ENCODE results near the gene PLEKHA8.
"Not testable (repeated sequence)": the region's sequence is repeated elsewhere in the genome, so short reads cannot be mapped to it uniquely, and the experiment has no call there.

The PLEKHA8 gene

GRCh38 chr7:30032310-30033125 lies 4.3 kb downstream of the PLEKHA8 start:
- H3K36me3 ChIP-seq (ENCODE audit: insufficient read depth, low read length) = no peaks in the 10 kb centered on the region
- peaks cover 12% of the 10 kb centered on the region for H3K4me1 ChIP-seq (ENCODE audit: insufficient read depth, low read length)
- no peak overlapping the region for H3K9ac ChIP-seq (ENCODE audit: low read depth, low read length)
- no peaks in the 10 kb centered on the region for H3K9me3 ChIP-seq (ENCODE audit: control insufficient read depth, insufficient read depth, low read length)

- no peaks in the 10 kb centered on the region for H3K9me3 ChIP-seq (ENCODE audit: control insufficient read depth, insufficient read depth, low read length)
These were observed 6.3 kb downstream of the PLEKHA8 start for GRCh38 chr7:30034501-30034900.

DNA sequence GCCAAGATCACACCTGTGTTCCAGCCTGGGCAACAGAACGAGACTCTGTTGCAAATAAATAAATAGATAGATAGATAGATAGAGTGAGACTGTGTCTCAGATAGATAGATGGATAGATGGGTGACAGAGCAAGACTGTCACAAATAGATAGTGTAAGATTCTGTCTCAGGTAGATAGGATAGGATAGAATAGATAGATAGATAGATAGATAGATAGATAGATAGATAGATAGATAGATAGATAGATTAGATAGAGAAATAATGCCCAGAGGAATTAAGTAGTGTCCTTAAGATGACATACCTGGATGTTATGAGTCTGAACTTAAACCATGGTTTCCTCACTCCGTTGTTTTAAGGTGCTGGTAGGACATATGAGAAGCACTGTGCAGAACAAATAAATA lies 8.0 kb downstream of the PLEKHA8 start:
- Histone ChIP-seq H3K9me3 (ENCODE audit: control insufficient read depth, insufficient read depth, low read length) (no peaks in the 10 kb centered on the region), H3K4me1 (ENCODE audit: insufficient read depth, low read length) (peaks cover 5% of the 10 kb centered on the region; the same call in 1 of the 2 replicates), H3K9ac (ENCODE audit: low read depth, low read length) (no peak overlapping the region), H3K36me3 (ENCODE audit: insufficient read depth, low read length) (no peaks in the 10 kb centered on the region)

More at GRCh38 chr7:30034501-30034900, 6.3 kb downstream of the PLEKHA8 start:
- Histone ChIP-seq H3K36me3 (ENCODE audit: insufficient read depth, low read length) (no peaks in the 10 kb centered on the region), H3K4me1 (ENCODE audit: insufficient read depth, low read length) (peaks cover 12% of the 10 kb centered on the region), H3K9ac (ENCODE audit: low read depth, low read length) (no peak overlapping the region)

DNA sequence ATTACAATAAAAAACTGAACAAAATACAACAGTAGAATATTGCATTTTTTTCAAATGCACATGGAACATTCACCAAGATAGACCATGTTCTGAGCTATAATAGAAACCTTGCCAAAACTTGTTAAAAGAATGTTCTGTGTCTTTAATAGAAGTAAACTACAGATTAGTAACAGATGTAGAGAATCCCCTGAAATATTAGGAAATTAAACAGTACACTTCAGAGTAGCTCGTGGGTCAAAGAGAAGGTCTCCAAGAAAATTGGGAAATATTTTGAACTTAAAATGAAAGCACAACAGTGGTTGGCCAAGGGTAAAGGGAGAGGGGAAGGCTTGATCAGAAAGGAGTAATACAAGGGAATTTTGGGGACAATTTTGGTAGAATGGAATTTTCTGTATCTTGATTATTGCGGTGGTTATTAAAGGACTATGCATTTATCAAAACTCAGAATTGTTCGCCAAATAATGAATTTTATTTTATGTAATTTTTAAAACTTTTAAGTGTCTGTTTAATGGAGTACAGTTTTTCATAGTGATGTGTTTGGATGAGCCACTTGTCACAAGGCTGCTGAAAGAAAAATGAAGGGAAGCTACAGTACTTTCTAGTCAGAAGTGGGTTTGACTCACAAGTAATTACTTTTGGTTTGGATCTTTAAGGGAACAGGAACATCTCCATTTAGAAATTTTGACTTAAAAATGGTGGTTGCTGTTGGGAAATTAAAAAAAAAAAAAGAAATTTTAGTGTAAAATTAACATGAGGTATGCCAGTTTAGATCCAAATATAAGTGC lies 10.2 kb downstream of the PLEKHA8 start:
- Histone ChIP-seq H3K9ac (ENCODE audit: low read depth, low read length) (no peak overlapping the region), H3K9me3 (ENCODE audit: control insufficient read depth, insufficient read depth, low read length) (no peaks in the 10 kb centered on the region), H3K36me3 (ENCODE audit: insufficient read depth, low read length) (no peaks in the 10 kb centered on the region), H3K4me1 (ENCODE audit: insufficient read depth, low read length) (no peaks in the 10 kb centered on the region)

- no peak overlapping the region for H3K9ac ChIP-seq (ENCODE audit: low read depth, low read length)
- H3K4me1 ChIP-seq (ENCODE audit: insufficient read depth, low read length) = no peaks in the 10 kb centered on the region
- no peaks in the 10 kb centered on the region for H3K9me3 ChIP-seq (ENCODE audit: control insufficient read depth, insufficient read depth, low read length)
- no peaks in the 10 kb centered on the region for H3K36me3 ChIP-seq (ENCODE audit: insufficient read depth, low read length)
These were observed 12.7 kb downstream of the PLEKHA8 start for GRCh38 chr7:30040938-30041337.

DNA sequence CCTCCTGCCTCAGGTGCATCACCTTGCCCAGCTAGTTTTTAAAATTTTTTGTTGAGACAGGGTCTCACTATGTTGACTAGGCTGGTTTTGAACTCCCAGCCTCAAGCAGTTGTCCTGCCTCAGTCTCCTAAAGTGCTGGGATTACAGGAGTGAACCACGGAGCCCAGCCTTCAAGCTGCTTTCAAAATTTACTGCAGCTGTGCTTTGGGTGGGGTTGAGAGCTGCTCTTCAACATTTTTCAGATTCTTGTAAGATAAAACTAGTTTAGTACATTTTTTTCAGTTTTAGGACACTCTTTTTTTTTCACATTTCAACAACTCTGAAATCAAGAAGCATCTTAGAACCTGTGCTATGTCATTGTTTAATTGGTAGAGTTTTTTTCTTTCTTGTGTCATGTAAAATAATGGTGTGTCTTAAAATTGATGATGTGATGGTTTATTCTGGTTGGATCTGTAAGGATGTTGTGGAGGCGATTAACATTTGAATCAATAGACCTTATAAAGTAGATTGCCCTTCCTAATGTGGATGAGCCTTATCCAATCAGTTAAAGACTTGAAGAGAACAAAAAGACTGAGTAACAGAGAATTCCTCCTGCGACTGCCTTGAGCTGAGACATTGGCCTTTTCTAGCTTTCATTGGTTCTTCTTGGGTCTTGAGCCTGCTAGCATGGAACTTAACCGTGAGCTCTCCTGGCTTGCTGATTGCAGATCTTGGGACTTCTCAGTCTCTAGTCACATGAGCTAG lies 13.5 kb downstream of the PLEKHA8 start:
- Histone ChIP-seq H3K36me3 (ENCODE audit: insufficient read depth, low read length) (no peaks in the 10 kb centered on the region), H3K9me3 (ENCODE audit: control insufficient read depth, insufficient read depth, low read length) (no peaks in the 10 kb centered on the region), H3K4me1 (ENCODE audit: insufficient read depth, low read length) (no peaks in the 10 kb centered on the region), H3K9ac (ENCODE audit: low read depth, low read length) (no peak overlapping the region)

DNA sequence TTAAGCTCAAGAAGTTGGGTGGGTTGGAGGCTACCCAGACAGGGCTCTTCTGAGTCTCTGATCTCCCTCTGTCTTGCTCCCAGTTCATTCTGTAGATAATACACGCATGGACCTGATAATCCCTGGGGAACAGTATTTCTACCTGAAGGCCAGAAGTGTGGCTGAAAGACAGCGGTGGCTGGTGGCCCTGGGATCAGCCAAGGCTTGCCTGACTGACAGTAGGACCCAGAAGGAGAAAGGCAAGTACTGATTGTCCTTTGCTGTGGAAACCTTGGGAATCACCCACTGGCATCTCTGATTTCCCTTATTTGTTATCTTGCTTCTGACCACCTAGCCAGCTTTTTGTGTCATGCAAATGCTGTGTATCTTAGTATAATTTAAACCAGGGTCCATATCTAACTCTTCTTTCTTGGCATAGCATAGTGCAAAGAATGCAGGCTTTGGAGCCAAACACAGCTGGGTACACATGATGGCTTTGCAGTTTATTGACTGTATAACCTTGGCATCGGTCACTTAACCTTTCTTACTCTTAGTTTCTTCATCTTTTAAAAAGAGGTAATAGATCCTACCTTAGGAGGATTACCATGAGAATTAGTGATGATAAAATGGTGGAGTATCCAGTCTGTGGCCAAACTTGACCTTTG lies 18.0 kb downstream of the PLEKHA8 start:
- H3K9ac ChIP-seq (ENCODE audit: low read depth, low read length) = no peak overlapping the region
- no peaks in the 10 kb centered on the region for H3K36me3 ChIP-seq (ENCODE audit: insufficient read depth, low read length)
- H3K9me3 ChIP-seq (ENCODE audit: control insufficient read depth, insufficient read depth, low read length) = no peaks in the 10 kb centered on the region
- no peaks in the 10 kb centered on the region for H3K4me1 ChIP-seq (ENCODE audit: insufficient read depth, low read length)

GRCh38 chr7:30047124-30047523 lies 18.9 kb downstream of the PLEKHA8 start:
- H3K9ac ChIP-seq (ENCODE audit: low read depth, low read length) = no peak overlapping the region
- no peaks in the 10 kb centered on the region for H3K9me3 ChIP-seq (ENCODE audit: control insufficient read depth, insufficient read depth, low read length)
- H3K36me3 ChIP-seq (ENCODE audit: insufficient read depth, low read length) = no peaks in the 10 kb centered on the region
- H3K4me1 ChIP-seq (ENCODE audit: insufficient read depth, low read length) = no peaks in the 10 kb centered on the region

DNA sequence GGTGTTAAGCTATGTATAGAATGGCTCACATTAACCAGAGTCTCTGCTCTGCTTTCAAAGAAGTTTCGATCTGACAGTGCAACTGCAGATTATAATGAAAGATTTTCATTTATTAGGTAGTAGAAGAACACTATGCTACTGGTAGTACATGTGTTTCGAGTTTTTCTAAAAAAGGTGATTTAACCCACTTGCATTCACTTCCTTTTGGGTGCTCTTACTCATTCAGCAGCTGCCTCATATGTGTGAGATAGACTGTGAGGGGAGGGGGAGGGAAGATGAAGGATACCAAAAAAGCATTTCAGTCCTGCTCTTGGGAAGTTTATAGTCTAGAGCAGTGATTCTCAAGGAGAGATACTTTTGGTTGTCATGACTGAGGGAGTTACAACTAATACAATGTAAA lies 20.4 kb downstream of the PLEKHA8 start:
- Histone ChIP-seq H3K9ac (ENCODE audit: low read depth, low read length) (no peak overlapping the region), H3K4me1 (ENCODE audit: insufficient read depth, low read length) (no peaks in the 10 kb centered on the region), H3K36me3 (ENCODE audit: insufficient read depth, low read length) (peaks cover 4% of the 10 kb centered on the region; the same call in 1 of the 2 replicates), H3K9me3 (ENCODE audit: control insufficient read depth, insufficient read depth, low read length) (no peaks in the 10 kb centered on the region)

DNA sequence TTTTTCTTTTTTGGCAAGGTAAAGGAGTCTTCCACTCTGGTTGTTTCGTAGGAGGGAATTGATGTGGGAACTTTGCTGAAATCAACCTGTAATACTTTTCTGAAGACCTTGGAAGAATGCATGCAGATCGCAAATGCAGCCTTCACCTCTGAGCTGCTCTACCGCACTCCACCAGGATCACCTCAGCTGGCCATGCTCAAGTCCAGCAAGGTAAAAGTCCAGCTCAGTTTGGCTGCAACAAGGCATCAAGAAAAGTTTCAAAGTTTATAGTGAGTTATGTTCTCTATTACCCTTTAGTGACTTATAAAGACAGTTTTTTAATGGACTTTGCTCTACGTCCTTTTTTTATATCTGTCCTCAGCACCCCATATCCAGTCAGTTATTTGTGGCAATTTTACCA lies 21.0 kb downstream of the PLEKHA8 start:
- no peaks in the 10 kb centered on the region for H3K4me1 ChIP-seq (ENCODE audit: insufficient read depth, low read length)
- no peaks in the 10 kb centered on the region for H3K9me3 ChIP-seq (ENCODE audit: control insufficient read depth, insufficient read depth, low read length)
- H3K36me3 ChIP-seq (ENCODE audit: insufficient read depth, low read length) = peaks cover 4% of the 10 kb centered on the region; the same call in 1 of the 2 replicates
- H3K9ac ChIP-seq (ENCODE audit: low read depth, low read length) = no peak overlapping the region

- Histone ChIP-seq H3K9me3 (ENCODE audit: control insufficient read depth, insufficient read depth, low read length) (peaks cover under 1% of the 10 kb centered on the region; the same call in 1 of the 2 replicates), H3K4me1 (ENCODE audit: insufficient read depth, low read length) (no peaks in the 10 kb centered on the region), H3K36me3 (ENCODE audit: insufficient read depth, low read length) (peaks cover 10% of the 10 kb centered on the region; the same call in 1 of the 2 replicates), H3K9ac (ENCODE audit: low read depth, low read length) (no peak overlapping the region)
These were observed 24.9 kb downstream of the PLEKHA8 start for GRCh38 chr7:30053068-30053467.

DNA sequence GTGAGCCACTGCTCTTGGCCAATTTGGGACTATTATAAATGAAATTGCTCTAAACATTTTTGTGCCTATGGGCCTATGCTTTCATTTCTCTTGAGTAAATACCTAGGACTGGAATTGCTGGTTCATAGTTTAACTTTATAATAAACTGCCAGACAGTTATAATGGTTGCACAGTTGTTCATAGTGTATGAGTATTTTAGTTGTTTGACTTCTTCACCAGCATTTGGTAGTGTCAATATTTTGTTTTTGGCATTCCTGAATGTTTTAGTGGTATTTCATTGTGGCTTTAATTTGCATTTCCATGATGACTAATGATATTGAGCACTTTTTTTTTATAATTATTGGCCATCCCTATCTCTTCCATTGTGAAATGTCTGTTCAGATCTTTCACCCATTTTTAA lies 29.5 kb downstream of the PLEKHA8 start:
- H3K4me1 ChIP-seq (ENCODE audit: insufficient read depth, low read length) = no peaks in the 10 kb centered on the region
- H3K9ac ChIP-seq (ENCODE audit: low read depth, low read length) = no peak overlapping the region
- peaks cover 16% of the 10 kb centered on the region for H3K36me3 ChIP-seq (ENCODE audit: insufficient read depth, low read length)
- H3K9me3 ChIP-seq (ENCODE audit: control insufficient read depth, insufficient read depth, low read length) = peaks cover 4% of the 10 kb centered on the region; the same call in 1 of the 2 replicates

- H3K9ac ChIP-seq (ENCODE audit: low read depth, low read length); H3K4me1 ChIP-seq (ENCODE audit: insufficient read depth, low read length); H3K9me3 ChIP-seq (ENCODE audit: control insufficient read depth, insufficient read depth, low read length): not testable (repeated sequence)
- H3K36me3 ChIP-seq (ENCODE audit: insufficient read depth, low read length) = peaks cover 20% of the 10 kb centered on the region
These were observed 33.6 kb downstream of the PLEKHA8 start for GRCh38 chr7:30061786-30062185.

DNA sequence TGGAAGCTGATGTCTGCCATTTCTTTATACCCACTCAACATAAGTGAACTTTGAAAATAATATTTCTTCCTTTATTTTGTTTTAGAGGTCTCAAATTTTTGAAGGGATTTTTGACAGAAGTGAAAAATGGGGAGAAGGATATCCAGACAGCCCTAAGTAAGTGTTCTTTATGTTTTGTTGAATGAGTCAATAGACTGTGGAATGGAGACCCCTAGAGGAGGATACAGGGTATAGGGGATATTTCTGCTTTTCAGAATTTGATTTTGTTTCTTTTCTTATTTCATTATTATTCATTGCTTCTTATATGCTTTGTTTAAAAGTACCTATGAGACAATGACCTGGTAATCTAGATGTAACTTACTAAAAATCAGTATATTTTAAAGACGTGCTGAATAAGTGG lies 34.4 kb downstream of the PLEKHA8 start:
- Histone ChIP-seq H3K4me1 (ENCODE audit: insufficient read depth, low read length) (no peaks in the 10 kb centered on the region), H3K9me3 (ENCODE audit: control insufficient read depth, insufficient read depth, low read length) (peaks cover 4% of the 10 kb centered on the region; the same call in 1 of the 2 replicates), H3K36me3 (ENCODE audit: insufficient read depth, low read length) (peaks cover 20% of the 10 kb centered on the region), H3K9ac (ENCODE audit: low read depth, low read length) (no peak overlapping the region)

All from ES-I3 (cell line).